Stomach (tissue), 9 donors: ENCODE results near the gene GLDN. TPM values are rescaled to one million over a fixed set of nuclear protein-coding genes. Genes with fewer than 3 reads are reported as not detected.

Experiments used
- DNase-seq, 2 donors: peaks; one replicate each; pipeline versions ENCODE4 v3.0.0 to v3.0.0-alpha.2; 2013 to 2019
- H3K27ac ChIP-seq, 5 donors: fragments of 200-600 bp in 4 of 5; sonication (generic) in 4 of 5; one replicate each; pipeline ENCODE4 v1.5.1; 2013 to 2019; ENCODE audit warnings: mild to moderate bottlenecking in 1 of 5, moderate library complexity in 1 of 5
- H3K27me3 ChIP-seq, 3 donors: fragments of 200-600 bp; sonication (generic); one replicate each; pipeline ENCODE4 v1.5.1; 2017 to 2019; ENCODE audit warnings: mixed run types in 1 of 3
- H3K36me3 ChIP-seq, 4 donors: fragments of 200-600 bp; sonication (generic); 1 replicate in 3 of 4; 2 replicates in 1 of 4; pipeline ENCODE4 v1.5.1; 2016 to 2019
- H3K4me1 ChIP-seq, 4 donors: fragments of 200-600 bp; sonication (generic); one replicate each; pipeline ENCODE4 v1.5.1; 2016 to 2019
- H3K4me3 ChIP-seq, 4 donors: fragments of 200-600 bp; sonication (generic) in 3 of 4; one replicate each; pipeline ENCODE4 v1.5.1; 2016 to 2019; ENCODE audit warnings: mild to moderate bottlenecking in 1 of 4
- H3K9me3 ChIP-seq, 4 donors: fragments of 200-600 bp; sonication (generic); one replicate each; pipeline ENCODE4 v1.5.1; 2016 to 2019
- EP300 ChIP-seq: sonication (generic); formaldehyde crosslinking; IDR thresholded peaks from one replicate; pipeline ENCODE4 v1.6.1; 2017; ENCODE audit warnings: antibody characterized with exemption
- POLR2A ChIP-seq, 4 donors: fragments of 450-650 bp; IDR thresholded peaks; one replicate each; pipeline ENCODE4 v1.6.1; 2016; ENCODE audit warnings: antibody characterized with exemption in 4 of 4, control low read depth in 2 of 4, mild to moderate bottlenecking in 1 of 4, moderate library complexity in 1 of 4
- POLR2AphosphoS5 ChIP-seq, 3 donors: sonication (generic); formaldehyde crosslinking; IDR thresholded peaks; one replicate each; pipeline ENCODE4 v1.6.1; 2016; ENCODE audit warnings: antibody characterized with exemption in 3 of 3
- WGBS, 5 donors: extraction: QIAGEN DNeasy Blood & Tissue Kit in 3 of 5; methylation state at CpG; one replicate each; pipeline versions ENCODE4 v1.1.5 to v1.1.7; 2013 to 2018; 5-methylcytosine and 5-hydroxymethylcytosine counted together
- intact Hi-C: fragments of 100-400 bp; cut with DNase I; formaldehyde crosslinking; loops from one replicate; pipeline ENCODE4 v1.15.1; 2023; ENCODE audit warnings: low total_unique reads
- polyA plus RNA-seq, 3 donors: library from polyadenylated mRNA; stranded (reverse); fragments of 200-250 nt; gene quantifications; one replicate each; pipeline ENCODE4 v1.2.3, GENCODE V29; 2013
- total RNA-seq, 5 donors: library from RNA; depleted of rRNA; stranded (reverse); fragments of >200 nt; gene quantifications; one replicate each; pipeline versions ENCODE4 v1.1.0 to v1.2.3, GENCODE V29; 2014 to 2016
- TF ChIP-seq, protein P1 (sequence below), 7 experiments: fragments of 450-650 bp in 4 of 7; fragments of 200-600 bp in 3 of 7; sonication (generic) in 3 of 7; IDR thresholded peaks; one replicate each; pipeline ENCODE4 v1.5.1; 2016 to 2019; ENCODE audit warnings: antibody characterized with exemption in 7 of 7, control low read depth in 2 of 7, mild to moderate bottlenecking in 1 of 7
- donor health status: healthy with polysubstance abuse.
- donor health status: Bipolar disorder and iron deficiency.
- donor health status: healthy.

The GLDN gene
- total and polyA plus RNA-seq, 8 donors = 0.23 to 8.7 (median 1.7) TPM; not detected in 1

DNA sequence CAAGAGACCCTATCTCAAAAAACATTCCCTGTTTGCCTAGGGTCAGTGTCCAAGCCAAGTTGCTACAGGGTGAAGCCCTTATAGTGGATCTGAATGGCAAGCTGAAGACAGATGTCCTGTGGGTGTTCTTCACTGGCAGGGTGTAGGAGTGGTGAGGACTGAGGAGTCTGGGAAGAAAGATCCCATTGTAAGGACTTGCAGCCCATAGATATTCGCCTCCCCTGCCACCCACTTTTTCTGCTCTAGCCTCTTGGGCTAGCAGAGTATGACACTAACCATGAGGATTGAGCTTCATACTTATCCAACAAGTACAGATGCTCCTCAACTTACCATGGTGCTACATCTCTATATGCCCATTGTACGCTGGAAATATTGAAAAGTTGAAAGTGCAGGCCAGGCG, 16.3 kb upstream of the GLDN start:
- Histone ChIP-seq H3K9me3 (no peaks in the 10 kb centered on the region), H3K27ac (no peak overlapping the region), H3K36me3 (no peaks in the 10 kb centered on the region), H3K4me1 (peaks cover 0 to 14% (median 7%) of the 10 kb centered on the region in 4 donors), H3K4me3 (no peak overlapping the region), H3K27me3 (no peaks in the 10 kb centered on the region)
- intact Hi-C loops = no loop called here
- no peak for TF ChIP-seq EP300
- no peak for TF ChIP-seq POLR2AphosphoS5 (IDR thresholded peaks at IDR 0.05)
- TF ChIP-seq POLR2A (IDR thresholded peaks at IDR 0.05) = no peak
- TF ChIP-seq, protein P1, sequence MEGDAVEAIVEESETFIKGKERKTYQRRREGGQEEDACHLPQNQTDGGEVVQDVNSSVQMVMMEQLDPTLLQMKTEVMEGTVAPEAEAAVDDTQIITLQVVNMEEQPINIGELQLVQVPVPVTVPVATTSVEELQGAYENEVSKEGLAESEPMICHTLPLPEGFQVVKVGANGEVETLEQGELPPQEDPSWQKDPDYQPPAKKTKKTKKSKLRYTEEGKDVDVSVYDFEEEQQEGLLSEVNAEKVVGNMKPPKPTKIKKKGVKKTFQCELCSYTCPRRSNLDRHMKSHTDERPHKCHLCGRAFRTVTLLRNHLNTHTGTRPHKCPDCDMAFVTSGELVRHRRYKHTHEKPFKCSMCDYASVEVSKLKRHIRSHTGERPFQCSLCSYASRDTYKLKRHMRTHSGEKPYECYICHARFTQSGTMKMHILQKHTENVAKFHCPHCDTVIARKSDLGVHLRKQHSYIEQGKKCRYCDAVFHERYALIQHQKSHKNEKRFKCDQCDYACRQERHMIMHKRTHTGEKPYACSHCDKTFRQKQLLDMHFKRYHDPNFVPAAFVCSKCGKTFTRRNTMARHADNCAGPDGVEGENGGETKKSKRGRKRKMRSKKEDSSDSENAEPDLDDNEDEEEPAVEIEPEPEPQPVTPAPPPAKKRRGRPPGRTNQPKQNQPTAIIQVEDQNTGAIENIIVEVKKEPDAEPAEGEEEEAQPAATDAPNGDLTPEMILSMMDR (IDR thresholded peaks at IDR 0.05) = no peak
- DNase-seq = no peak
- 87 to 99% (median 96%) methylated on average over 3 of the region's 3 CpGs for WGBS, 5 donors

DNA sequence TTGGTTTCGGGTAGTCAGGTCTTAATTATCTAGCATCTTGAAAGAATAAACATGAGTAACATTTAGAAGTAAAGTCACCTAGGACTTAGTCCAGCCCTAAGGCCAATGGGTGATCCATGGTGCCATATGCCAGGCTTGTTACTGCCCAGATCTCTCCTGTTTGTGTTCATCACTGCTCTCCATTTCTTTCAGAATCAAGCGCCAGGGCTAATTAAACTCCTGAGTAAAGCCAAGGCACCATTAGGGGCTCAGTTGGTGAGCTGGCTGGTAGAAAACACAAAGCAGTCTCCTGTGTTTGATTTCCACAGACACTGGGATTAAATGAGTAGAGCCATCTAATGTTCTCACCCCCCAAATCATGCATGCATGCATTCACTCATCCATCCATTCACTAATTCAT, 14.4 kb upstream of the GLDN start:
- H3K4me1 ChIP-seq = peaks cover 0 to 11% (median 7%) of the 10 kb centered on the region in 4 donors
- no peak overlapping the region for H3K27ac ChIP-seq
- 86 to 94% (median 90%) methylated on average over 2 of the region's 2 CpGs for WGBS, 5 donors
- no peak for TF ChIP-seq EP300
- no peak for TF ChIP-seq POLR2A (IDR thresholded peaks at IDR 0.05)
- TF ChIP-seq POLR2AphosphoS5 (IDR thresholded peaks at IDR 0.05) = no peak
- TF ChIP-seq, protein P1 (IDR thresholded peaks at IDR 0.05) = no peak
- H3K36me3 ChIP-seq = no peaks in the 10 kb centered on the region
- no peaks in the 10 kb centered on the region for H3K9me3 ChIP-seq
- DNase-seq = no peak
- no peaks in the 10 kb centered on the region for H3K27me3 ChIP-seq
- H3K4me3 ChIP-seq = no peak overlapping the region
- intact Hi-C loops = no loop called here

DNA sequence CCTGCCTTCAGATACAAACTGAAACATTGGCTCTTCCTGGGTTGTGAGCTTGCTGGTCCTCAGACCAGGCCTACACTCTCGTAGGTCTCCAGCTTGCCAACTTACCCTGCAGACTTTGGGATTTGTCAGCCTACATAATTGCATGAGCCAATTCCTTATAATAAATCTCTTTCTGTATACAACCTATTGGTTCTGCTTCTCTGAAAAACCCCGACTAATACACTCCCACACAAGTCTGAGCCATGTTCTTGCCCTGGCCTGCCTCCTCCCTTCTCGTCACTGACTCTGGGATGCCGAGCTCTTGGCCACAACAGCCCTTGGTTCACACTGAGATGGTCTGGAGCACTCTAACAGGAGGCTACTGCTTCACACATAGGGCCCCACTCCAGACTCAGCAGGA, 12.5 kb upstream of the GLDN start:
- no peak overlapping the region for H3K4me3 ChIP-seq
- intact Hi-C loops = no loop called here
- H3K27ac ChIP-seq = no peak overlapping the region
- no peak for DNase-seq
- TF ChIP-seq EP300 (no peak), POLR2A (IDR thresholded peaks at IDR 0.05) (no peak), POLR2AphosphoS5 (IDR thresholded peaks at IDR 0.05) (no peak)
- TF ChIP-seq, protein P1 (IDR thresholded peaks at IDR 0.05) = no peak
- no peaks in the 10 kb centered on the region for H3K9me3 ChIP-seq
- peaks cover 0 to 10% (median under 1%) of the 10 kb centered on the region in 4 donors for H3K4me1 ChIP-seq
- no peaks in the 10 kb centered on the region for H3K27me3 ChIP-seq
- 72 to 89% (median 87%) methylated on average over 4 of the region's 4 CpGs for WGBS, 5 donors
- no peaks in the 10 kb centered on the region for H3K36me3 ChIP-seq

DNA sequence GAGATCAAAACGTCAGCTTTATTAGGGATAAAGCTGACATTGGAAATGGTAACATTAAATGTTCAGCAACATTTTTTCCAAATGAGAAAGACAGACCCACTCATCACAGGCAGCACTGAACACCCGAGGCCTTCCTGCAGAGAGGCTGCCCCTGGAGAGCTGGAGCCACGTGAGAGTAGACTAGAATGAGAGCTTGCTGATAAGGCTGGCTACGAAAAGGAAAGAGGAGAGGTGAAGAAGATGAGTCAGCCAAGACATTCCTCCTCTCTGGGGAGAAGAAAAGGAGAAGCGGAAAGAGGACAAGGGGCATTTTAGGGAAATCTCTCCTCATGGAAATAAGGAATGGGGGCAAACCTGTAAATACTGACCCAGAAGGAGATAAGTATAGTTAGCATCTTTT, 10.3 kb upstream of the GLDN start:
- Histone ChIP-seq H3K4me1 (peaks cover 0 to 28% (median 5%) of the 10 kb centered on the region in 4 donors), H3K9me3 (no peaks in the 10 kb centered on the region), H3K27ac (no peak overlapping the region), H3K27me3 (no peaks in the 10 kb centered on the region), H3K36me3 (no peaks in the 10 kb centered on the region), H3K4me3 (no peak overlapping the region)
- intact Hi-C loops = no loop called here
- TF ChIP-seq EP300 = no peak
- TF ChIP-seq, protein P1 (IDR thresholded peaks at IDR 0.05) = no peak
- TF ChIP-seq POLR2AphosphoS5 (IDR thresholded peaks at IDR 0.05) = no peak
- no peak for TF ChIP-seq POLR2A (IDR thresholded peaks at IDR 0.05)
- DNase-seq = no peak
- WGBS, 5 donors = 56 to 61% (median 59%) methylated on average over 5 of the region's 5 CpGs
